ENCODE measurements around the gene NDEL1.

The NDEL1 gene

GRCh38 chr17:8506145-8506544 lies 70.5 kb downstream of the NDEL1 start:
- DNase-seq, result no peak

- DNase-seq, result no peak
These were observed 79.1 kb downstream of the NDEL1 start for GRCh38 chr17:8514801-8515200.
